H7 (cell line): ENCODE data around the gene ARID5B. TPM values are rescaled to one million over a fixed set of nuclear protein-coding genes. Genes with fewer than 3 reads are reported as not detected.

ENCODE experiments used
- DNase-seq: peaks from one replicate; pipeline ENCODE4 v3.0.0; 2012
- H3K27me3 ChIP-seq: 2 replicates; pipeline ENCODE4 v1.6.0; 2011; ENCODE audit warnings: mild to moderate bottlenecking, low read length; ENCODE audit not compliant: control insufficient read depth, insufficient read depth
- H3K36me3 ChIP-seq: replicated peaks from 2 replicates; pipeline ENCODE4 v1.5.1; 2011; ENCODE audit warnings: low read length; ENCODE audit not compliant: control insufficient read depth, insufficient read depth
- H3K4me3 ChIP-seq: 2 replicates; pipeline ENCODE4 v1.5.1; 2011; ENCODE audit warnings: low read depth, mild to moderate bottlenecking, control low read depth, low read length, moderate library complexity; ENCODE audit not compliant: insufficient read depth
- total RNA-seq: library from RNA; depleted of rRNA; stranded (reverse); fragments of >200 nt; shearing (Covaris generic); gene quantifications from 2 replicates; pipeline ENCODE4 v1.2.3, GENCODE V29; 2014

Gene ARID5B
- total RNA-seq, 1 experiment from 2014 or later: 1.4 TPM

GRCh38 chr10:62075912-62076311 lies 174.4 kb downstream of the ARID5B start:
- H3K36me3 ChIP-seq: no peaks in the 10 kb centered on the region
- no peaks in the 10 kb centered on the region for H3K27me3 ChIP-seq
- no peak overlapping the region for H3K4me3 ChIP-seq
- DNase-seq: no peak

- Histone ChIP-seq H3K4me3 (no peak overlapping the region), H3K36me3 (no peaks in the 10 kb centered on the region), H3K27me3 (no peaks in the 10 kb centered on the region)
- DNase-seq: no peak
Measured at GRCh38 chr10:62076891-62077290, 175.4 kb downstream of the ARID5B start.

- no peak for DNase-seq
- Histone ChIP-seq H3K36me3 (no peaks in the 10 kb centered on the region), H3K27me3 (no peaks in the 10 kb centered on the region), H3K4me3 (no peak overlapping the region)
Measured at GRCh38 chr10:62077330-62078015, 176.0 kb downstream of the ARID5B start.

GRCh38 chr10:62079885-62080559 lies 178.5 kb downstream of the ARID5B start:
- H3K27me3 ChIP-seq: no peaks in the 10 kb centered on the region
- no peaks in the 10 kb centered on the region for H3K36me3 ChIP-seq
- no peak for DNase-seq
- H3K4me3 ChIP-seq: no peak overlapping the region

- Histone ChIP-seq H3K4me3 (no peak overlapping the region), H3K36me3 (no peaks in the 10 kb centered on the region), H3K27me3 (no peaks in the 10 kb centered on the region)
- DNase-seq: no peak
Measured at GRCh38 chr10:62080905-62081304, 179.4 kb downstream of the ARID5B start.

GRCh38 chr10:62081341-62082270 lies 180.1 kb downstream of the ARID5B start:
- DNase-seq: no peak
- no peaks in the 10 kb centered on the region for H3K27me3 ChIP-seq
- no peaks in the 10 kb centered on the region for H3K36me3 ChIP-seq
- H3K4me3 ChIP-seq: no peak overlapping the region

GRCh38 chr10:62082271-62082656 lies 180.8 kb downstream of the ARID5B start:
- DNase-seq: no peak
- H3K4me3 ChIP-seq: no peak overlapping the region
- no peaks in the 10 kb centered on the region for H3K36me3 ChIP-seq
- H3K27me3 ChIP-seq: no peaks in the 10 kb centered on the region

- H3K4me3 ChIP-seq: no peak overlapping the region
- no peaks in the 10 kb centered on the region for H3K36me3 ChIP-seq
- DNase-seq: no peak
- no peaks in the 10 kb centered on the region for H3K27me3 ChIP-seq
Measured at GRCh38 chr10:62082729-62083411, 181.4 kb downstream of the ARID5B start.

- no peaks in the 10 kb centered on the region for H3K36me3 ChIP-seq
- H3K4me3 ChIP-seq: no peak overlapping the region
- no peaks in the 10 kb centered on the region for H3K27me3 ChIP-seq
- DNase-seq: no peak
Measured at GRCh38 chr10:62083412-62084267, 182.1 kb downstream of the ARID5B start.

GRCh38 chr10:62084451-62084850 lies 183.0 kb downstream of the ARID5B start:
- Histone ChIP-seq H3K27me3 (no peaks in the 10 kb centered on the region), H3K36me3 (no peaks in the 10 kb centered on the region), H3K4me3 (no peak overlapping the region)
- DNase-seq: no peak

- Histone ChIP-seq H3K4me3 (no peak overlapping the region), H3K36me3 (no peaks in the 10 kb centered on the region), H3K27me3 (no peaks in the 10 kb centered on the region)
- DNase-seq: no peak
Measured at GRCh38 chr10:62085404-62085803, 183.9 kb downstream of the ARID5B start.

GRCh38 chr10:62085821-62086220 lies 184.3 kb downstream of the ARID5B start:
- Histone ChIP-seq H3K36me3 (no peaks in the 10 kb centered on the region), H3K27me3 (no peaks in the 10 kb centered on the region), H3K4me3 (no peak overlapping the region)
- no peak for DNase-seq

GRCh38 chr10:62087329-62087728 lies 185.8 kb downstream of the ARID5B start:
- H3K36me3 ChIP-seq: no peaks in the 10 kb centered on the region
- no peak overlapping the region for H3K4me3 ChIP-seq
- DNase-seq: no peak
- no peaks in the 10 kb centered on the region for H3K27me3 ChIP-seq

- H3K4me3 ChIP-seq: no peak overlapping the region
- DNase-seq: no peak
- no peaks in the 10 kb centered on the region for H3K36me3 ChIP-seq
- no peaks in the 10 kb centered on the region for H3K27me3 ChIP-seq
Measured at GRCh38 chr10:62088786-62089185, 187.3 kb downstream of the ARID5B start.
